Measurements from ENCODE around the gene UBXN11. TPM values are rescaled to one million over a fixed set of nuclear protein-coding genes. Genes with fewer than 3 reads are reported as not detected.
"Not testable (repeated sequence)": the region's sequence is repeated elsewhere in the genome, so short reads cannot be mapped to it uniquely, and the experiment has no call there.

Gene UBXN11
- total RNA-seq, 1 experiment from 2014 or later, result 4.0 TPM

DNA sequence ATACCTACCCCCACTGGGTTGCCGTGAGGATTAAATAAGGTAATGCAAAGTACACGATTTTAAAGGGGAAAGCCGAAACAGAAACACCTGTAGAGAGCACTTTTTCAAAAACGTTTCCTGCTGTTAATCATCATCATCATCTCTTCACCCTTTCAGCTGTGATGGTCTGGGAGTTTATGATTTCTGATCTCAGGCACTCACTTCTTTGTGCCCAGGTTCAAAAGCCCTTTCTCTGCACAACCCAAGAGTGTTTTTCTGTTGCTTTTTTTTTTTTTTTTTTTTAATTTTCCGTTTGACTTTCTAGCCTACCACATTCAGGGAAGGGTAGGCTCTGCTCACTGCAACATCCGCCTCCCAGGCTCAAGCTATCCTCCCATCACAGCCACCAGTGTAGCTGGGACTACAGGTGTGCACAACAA, 936 bp upstream of the UBXN11 start:
- Histone ChIP-seq H3K27ac (no peak overlapping the region), H3K36me3 (no peaks in the 10 kb centered on the region), H3K4me1 (replicated peaks) (peaks cover 16% of the 10 kb centered on the region), H3K27me3 (replicated peaks) (peaks cover 5% of the 10 kb centered on the region; the same call in 1 of the 2 replicates), H3K4me3 (no peak overlapping the region), H3K9me3 (replicated peaks) (no peaks in the 10 kb centered on the region)
- no peak for DNase-seq (ENCODE audit: low read depth in 1 of 2, low spot score in 2 of 2)

DNA sequence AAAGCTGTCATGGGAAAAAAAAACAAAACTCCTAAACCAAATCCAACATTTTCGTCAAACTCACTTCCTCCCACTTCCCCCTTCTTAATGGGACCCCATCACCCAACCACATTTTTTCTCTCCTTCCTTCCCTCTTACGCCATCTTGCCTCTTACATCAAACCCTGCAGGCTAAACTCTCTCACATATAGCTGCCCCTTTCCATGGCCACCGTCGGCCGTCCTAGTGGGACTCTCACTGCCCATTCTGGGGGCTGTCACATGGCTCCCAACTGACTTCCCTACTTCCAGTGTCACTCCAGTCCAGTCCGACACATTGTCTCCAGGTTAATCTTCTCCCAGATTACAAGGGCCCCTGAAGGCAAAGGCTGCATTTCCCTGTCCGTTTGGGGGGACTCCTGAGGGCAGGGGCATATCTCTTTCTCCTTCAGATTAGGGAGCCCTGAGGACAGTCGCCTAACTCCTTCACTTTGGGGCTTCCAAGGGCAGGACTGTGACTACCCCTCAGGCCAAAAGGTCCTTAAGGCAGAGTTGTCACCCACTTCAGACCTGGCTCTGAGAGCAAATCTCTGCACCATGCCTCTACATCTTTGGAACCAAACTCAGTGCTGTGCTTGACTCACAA, 658 bp downstream of the UBXN11 start:
- H3K4me1 ChIP-seq (replicated peaks), result peaks cover 16% of the 10 kb centered on the region
- no peaks in the 10 kb centered on the region for H3K27me3 ChIP-seq (replicated peaks)
- no peaks in the 10 kb centered on the region for H3K9me3 ChIP-seq (replicated peaks)
- H3K27ac ChIP-seq, result peak overlapping the region; percentile 47
- H3K4me3 ChIP-seq, result peak overlapping the region; percentile 58
- no peaks in the 10 kb centered on the region for H3K36me3 ChIP-seq
- DNase-seq (ENCODE audit: low read depth in 1 of 2, low spot score in 2 of 2), result no peak

GRCh38 chr1:26302733-26303405, 3.6 kb downstream of the UBXN11 start:
- no peak overlapping the region for H3K27ac ChIP-seq
- no peaks in the 10 kb centered on the region for H3K27me3 ChIP-seq (replicated peaks)

GRCh38 chr1:26300578-26301275, 5.7 kb downstream of the UBXN11 start:
- Histone ChIP-seq H3K4me3 (no peak overlapping the region), H3K27ac (no peak overlapping the region), H3K36me3 (0 out of 2 replicates have a peak, but pooled peaks cover 4% of the 10 kb centered on the region), H3K4me1 (replicated peaks) (peaks cover 10% of the 10 kb centered on the region), H3K9me3 (replicated peaks) (no peaks in the 10 kb centered on the region), H3K27me3 (replicated peaks) (no peaks in the 10 kb centered on the region)
- DNase-seq (ENCODE audit: low read depth in 1 of 2, low spot score in 2 of 2), result peak in 1 of 2 experiments; percentile 36

More at GRCh38 chr1:26302733-26303405, 3.6 kb downstream of the UBXN11 start:
- H3K4me1 ChIP-seq (replicated peaks), result peaks cover 16% of the 10 kb centered on the region
- H3K9me3 ChIP-seq (replicated peaks), result no peaks in the 10 kb centered on the region
- H3K4me3 ChIP-seq, result no peak overlapping the region
- H3K36me3 ChIP-seq, result no peaks in the 10 kb centered on the region
- peak in 1 of 2 experiments; percentile 40 for DNase-seq (ENCODE audit: low read depth in 1 of 2, low spot score in 2 of 2)

GRCh38 chr1:26297791-26298124, 8.7 kb downstream of the UBXN11 start:
- Histone ChIP-seq H3K27me3 (replicated peaks) (no peaks in the 10 kb centered on the region), H3K4me3 (no peak overlapping the region), H3K36me3 (0 out of 2 replicates have a peak, but pooled peaks cover 4% of the 10 kb centered on the region), H3K27ac (no peak overlapping the region), H3K4me1 (replicated peaks) (peaks cover 2% of the 10 kb centered on the region), H3K9me3 (replicated peaks) (no peaks in the 10 kb centered on the region)
- DNase-seq (ENCODE audit: low read depth in 1 of 2, low spot score in 2 of 2), result no peak

DNA sequence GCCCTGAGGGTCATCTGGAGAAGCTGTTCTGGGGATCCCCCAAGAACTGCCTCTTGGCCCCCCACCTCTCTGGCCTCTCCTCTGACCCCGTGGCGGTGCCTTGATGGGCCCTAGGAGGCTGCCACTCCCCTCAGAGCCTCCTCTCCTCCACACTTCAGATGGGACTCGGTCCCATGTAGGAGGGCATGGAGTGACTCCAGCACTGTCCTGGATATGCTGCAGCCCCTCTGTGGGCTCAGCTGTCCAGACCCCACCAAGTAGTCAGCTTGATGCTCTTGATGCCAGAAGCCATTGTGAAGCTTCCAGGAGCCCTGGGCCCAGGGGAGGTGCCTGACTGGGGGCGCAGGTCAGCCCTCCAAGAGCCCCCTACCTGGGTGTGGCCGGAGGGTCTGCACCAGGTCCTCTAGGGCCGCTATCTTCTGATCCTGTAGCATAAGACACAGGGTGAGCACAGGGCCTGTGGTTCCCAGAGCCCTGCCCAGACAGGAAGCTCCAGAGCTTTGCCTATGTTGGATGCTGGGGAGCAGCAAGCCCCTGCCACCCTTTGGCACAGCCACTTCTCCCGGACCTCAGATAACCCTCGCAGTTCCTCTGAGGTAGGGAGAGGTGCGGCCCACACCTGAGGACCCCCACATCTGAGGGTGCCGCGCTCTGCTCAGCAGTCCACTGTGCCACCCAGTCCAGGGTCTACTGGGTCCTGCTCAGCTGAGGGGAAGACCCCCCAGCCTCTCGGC, 9.2 kb downstream of the UBXN11 start:
- Histone ChIP-seq H3K4me3 (no peak overlapping the region), H3K9me3 (replicated peaks) (no peaks in the 10 kb centered on the region), H3K36me3 (0 out of 2 replicates have a peak, but pooled peaks cover 4% of the 10 kb centered on the region), H3K4me1 (replicated peaks) (no peaks in the 10 kb centered on the region), H3K27me3 (replicated peaks) (no peaks in the 10 kb centered on the region), H3K27ac (no peak overlapping the region)
- no peak for DNase-seq (ENCODE audit: low read depth in 1 of 2, low spot score in 2 of 2)

DNA sequence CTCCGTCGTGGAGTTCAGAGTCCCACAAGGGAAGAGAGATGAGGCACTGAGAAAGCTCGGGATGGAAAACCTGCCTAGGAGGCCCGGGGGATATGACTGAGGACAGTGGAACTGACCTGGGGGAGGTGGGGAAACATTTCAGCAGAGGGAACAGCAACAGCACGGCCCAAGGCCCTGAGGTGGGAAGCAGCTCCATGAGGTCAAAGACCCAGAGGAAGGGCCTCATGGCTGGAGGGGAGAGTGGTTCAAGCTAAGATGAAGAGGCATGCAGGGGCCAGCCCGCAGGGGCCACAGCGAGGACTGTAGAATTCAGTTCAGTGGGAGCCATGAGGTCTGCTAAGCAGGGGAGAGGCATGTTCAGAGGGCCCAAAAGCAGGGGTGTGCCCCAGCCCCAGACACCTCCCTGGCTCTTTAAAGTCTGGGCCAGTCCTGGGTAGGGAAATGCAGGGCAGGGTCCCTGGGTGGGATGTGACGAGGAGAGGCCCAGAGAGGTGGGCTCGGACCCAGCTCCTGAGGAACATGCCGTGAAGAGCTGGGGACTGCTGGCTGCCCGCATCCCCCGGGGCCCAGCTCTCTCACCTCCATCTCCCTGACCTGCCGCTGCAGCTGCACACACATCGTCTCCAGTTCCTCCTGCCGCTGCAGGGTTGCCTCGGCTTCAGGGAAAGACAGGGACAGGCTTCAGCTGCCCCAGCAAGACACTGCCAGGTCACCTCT, 9.9 kb downstream of the UBXN11 start:
- DNase-seq (ENCODE audit: low read depth in 1 of 2, low spot score in 2 of 2), result peak in 1 of 2 experiments; percentile 37
- H3K36me3 ChIP-seq, result 0 out of 2 replicates have a peak, but pooled peaks cover 4% of the 10 kb centered on the region
- H3K27ac ChIP-seq, result no peak overlapping the region
- no peak overlapping the region for H3K4me3 ChIP-seq
- no peaks in the 10 kb centered on the region for H3K27me3 ChIP-seq (replicated peaks)
- no peaks in the 10 kb centered on the region for H3K4me1 ChIP-seq (replicated peaks)
- H3K9me3 ChIP-seq (replicated peaks), result no peaks in the 10 kb centered on the region

DNA sequence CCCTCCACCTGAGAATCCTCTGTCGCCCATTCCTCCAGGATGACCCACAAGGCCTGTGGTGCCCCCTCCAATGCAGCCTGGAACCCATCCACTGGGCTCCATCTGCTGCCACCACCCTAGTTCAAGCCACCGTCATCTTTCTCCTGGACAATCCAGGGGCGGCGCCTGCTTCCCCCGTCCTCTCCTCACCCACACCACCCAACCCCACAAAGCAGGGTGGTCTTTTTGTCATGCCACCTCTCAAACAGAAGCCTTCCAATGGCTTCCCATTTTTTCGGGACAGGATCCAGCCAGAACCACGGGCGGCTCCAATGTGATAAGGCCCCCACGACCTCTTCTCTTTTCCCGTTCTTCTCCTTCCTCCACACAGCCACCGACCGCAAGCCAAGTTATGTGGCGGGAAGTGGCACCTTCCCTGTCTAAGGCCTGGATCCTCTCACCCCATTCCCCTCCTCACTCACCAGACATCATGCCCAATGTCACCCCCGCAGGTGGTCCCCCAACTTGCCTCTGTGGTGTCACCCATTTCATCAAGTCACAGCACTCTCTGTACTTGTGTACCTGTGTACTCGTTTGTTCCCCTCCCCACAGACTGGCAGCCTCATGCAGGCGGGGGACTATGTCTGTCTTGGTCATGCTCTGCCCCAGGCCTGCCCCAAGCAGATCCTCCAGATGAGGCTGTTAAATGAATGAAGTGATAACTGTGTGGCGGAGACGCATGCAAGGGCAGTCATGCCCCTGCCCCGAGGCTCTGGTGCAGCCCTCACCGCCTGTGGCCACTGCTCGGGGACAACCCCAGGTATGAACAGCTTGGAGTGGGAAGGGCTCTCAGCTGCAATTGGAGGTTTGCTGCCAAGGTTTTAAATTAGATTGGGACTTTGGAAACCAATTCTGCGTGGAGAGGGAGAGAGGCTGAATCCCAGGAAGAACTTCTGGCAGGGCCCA, 11.0 kb downstream of the UBXN11 start:
- 0 out of 2 replicates have a peak, but pooled peaks cover 4% of the 10 kb centered on the region for H3K36me3 ChIP-seq
- H3K4me1 ChIP-seq (replicated peaks), result no peaks in the 10 kb centered on the region
- DNase-seq (ENCODE audit: low read depth in 1 of 2, low spot score in 2 of 2), result no peak
- H3K4me3 ChIP-seq, result no peak overlapping the region
- no peaks in the 10 kb centered on the region for H3K27me3 ChIP-seq (replicated peaks)
- no peak overlapping the region for H3K27ac ChIP-seq
- H3K9me3 ChIP-seq (replicated peaks), result no peaks in the 10 kb centered on the region

GRCh38 chr1:26293911-26294463, 12.4 kb downstream of the UBXN11 start:
- H3K27ac ChIP-seq, result no peak overlapping the region
- H3K4me3 ChIP-seq, result no peak overlapping the region
- H3K27me3 ChIP-seq (replicated peaks), result no peaks in the 10 kb centered on the region
- no peaks in the 10 kb centered on the region for H3K9me3 ChIP-seq (replicated peaks)
- H3K36me3 ChIP-seq, result 0 out of 2 replicates have a peak, but pooled peaks cover 4% of the 10 kb centered on the region
- H3K4me1 ChIP-seq (replicated peaks), result no peaks in the 10 kb centered on the region
- no peak for DNase-seq (ENCODE audit: low read depth in 1 of 2, low spot score in 2 of 2)

- H3K9me3 ChIP-seq (replicated peaks); H3K4me3 ChIP-seq; H3K36me3 ChIP-seq; H3K27me3 ChIP-seq (replicated peaks); H3K27ac ChIP-seq; DNase-seq (ENCODE audit: low read depth in 1 of 2, low spot score in 2 of 2); H3K4me1 ChIP-seq (replicated peaks): not testable (repeated sequence)
These were observed 13.7 kb downstream of the UBXN11 start for GRCh38 chr1:26292735-26293134.

- Histone ChIP-seq H3K27ac (no peak overlapping the region), H3K27me3 (replicated peaks) (no peaks in the 10 kb centered on the region), H3K4me1 (replicated peaks) (no peaks in the 10 kb centered on the region), H3K36me3 (0 out of 2 replicates have a peak, but pooled peaks cover 4% of the 10 kb centered on the region), H3K4me3 (no peak overlapping the region), H3K9me3 (replicated peaks) (no peaks in the 10 kb centered on the region)
- no peak for DNase-seq (ENCODE audit: low read depth in 1 of 2, low spot score in 2 of 2)
These were observed 14.5 kb downstream of the UBXN11 start for GRCh38 chr1:26291939-26292338.

- no peaks in the 10 kb centered on the region for H3K27me3 ChIP-seq (replicated peaks)
- H3K27ac ChIP-seq, result no peak overlapping the region
- no peaks in the 10 kb centered on the region for H3K4me1 ChIP-seq (replicated peaks)
- H3K4me3 ChIP-seq, result no peak overlapping the region
- 0 out of 2 replicates have a peak, but pooled peaks cover 3% of the 10 kb centered on the region for H3K36me3 ChIP-seq
- DNase-seq (ENCODE audit: low read depth in 1 of 2, low spot score in 2 of 2), result no peak
- no peaks in the 10 kb centered on the region for H3K9me3 ChIP-seq (replicated peaks)
These were observed 15.0 kb downstream of the UBXN11 start for GRCh38 chr1:26291433-26291832.

All from SJSA1 (cell line).